Fibroblast of mammary gland (primary cell): ENCODE measurements around the gene HARS2.
"Not testable (repeated sequence)": the region's sequence is repeated elsewhere in the genome, so short reads cannot be mapped to it uniquely, and the experiment has no call there.

ENCODE experiments used
- DNase-seq: peaks from one replicate; pipeline ENCODE4 v3.0.0-alpha.2; 2010; ENCODE audit warnings: low read depth
- H3K4me3 ChIP-seq: 2 replicates; pipeline ENCODE4 v1.5.1; 2011; ENCODE audit warnings: low read depth, mild to moderate bottlenecking, low read length, moderate library complexity; ENCODE audit not compliant: control insufficient read depth
- TF ChIP-seq, protein P1 (sequence below): conservative IDR thresholded peaks from 2 replicates; pipeline ENCODE4 v1.5.1; 2011; ENCODE audit warnings: low read depth, low read length, inconsistent platforms; ENCODE audit not compliant: control insufficient read depth, insufficient read depth

The HARS2 gene

DNA sequence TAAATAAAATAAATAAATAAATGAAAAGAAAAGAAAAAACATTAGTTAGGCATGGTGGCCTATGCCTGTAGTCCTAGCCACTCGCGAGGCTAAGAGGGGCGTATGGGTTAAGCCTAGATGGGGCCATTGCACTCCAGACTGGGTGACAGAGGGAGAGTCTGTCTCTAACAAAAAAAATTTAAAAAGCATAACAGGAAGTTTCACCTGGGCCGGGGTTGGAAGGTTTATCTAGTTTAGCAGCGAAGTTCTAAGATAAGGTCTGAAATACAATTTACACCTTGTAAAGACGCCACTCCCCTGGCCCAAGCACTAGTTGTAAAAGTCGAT is 27.0 kb downstream of the HARS2 start:
- TF ChIP-seq, protein P1, sequence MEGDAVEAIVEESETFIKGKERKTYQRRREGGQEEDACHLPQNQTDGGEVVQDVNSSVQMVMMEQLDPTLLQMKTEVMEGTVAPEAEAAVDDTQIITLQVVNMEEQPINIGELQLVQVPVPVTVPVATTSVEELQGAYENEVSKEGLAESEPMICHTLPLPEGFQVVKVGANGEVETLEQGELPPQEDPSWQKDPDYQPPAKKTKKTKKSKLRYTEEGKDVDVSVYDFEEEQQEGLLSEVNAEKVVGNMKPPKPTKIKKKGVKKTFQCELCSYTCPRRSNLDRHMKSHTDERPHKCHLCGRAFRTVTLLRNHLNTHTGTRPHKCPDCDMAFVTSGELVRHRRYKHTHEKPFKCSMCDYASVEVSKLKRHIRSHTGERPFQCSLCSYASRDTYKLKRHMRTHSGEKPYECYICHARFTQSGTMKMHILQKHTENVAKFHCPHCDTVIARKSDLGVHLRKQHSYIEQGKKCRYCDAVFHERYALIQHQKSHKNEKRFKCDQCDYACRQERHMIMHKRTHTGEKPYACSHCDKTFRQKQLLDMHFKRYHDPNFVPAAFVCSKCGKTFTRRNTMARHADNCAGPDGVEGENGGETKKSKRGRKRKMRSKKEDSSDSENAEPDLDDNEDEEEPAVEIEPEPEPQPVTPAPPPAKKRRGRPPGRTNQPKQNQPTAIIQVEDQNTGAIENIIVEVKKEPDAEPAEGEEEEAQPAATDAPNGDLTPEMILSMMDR, result no peak
- no peak for DNase-seq
- H3K4me3 ChIP-seq, result peak overlapping the region; percentile 30

DNA sequence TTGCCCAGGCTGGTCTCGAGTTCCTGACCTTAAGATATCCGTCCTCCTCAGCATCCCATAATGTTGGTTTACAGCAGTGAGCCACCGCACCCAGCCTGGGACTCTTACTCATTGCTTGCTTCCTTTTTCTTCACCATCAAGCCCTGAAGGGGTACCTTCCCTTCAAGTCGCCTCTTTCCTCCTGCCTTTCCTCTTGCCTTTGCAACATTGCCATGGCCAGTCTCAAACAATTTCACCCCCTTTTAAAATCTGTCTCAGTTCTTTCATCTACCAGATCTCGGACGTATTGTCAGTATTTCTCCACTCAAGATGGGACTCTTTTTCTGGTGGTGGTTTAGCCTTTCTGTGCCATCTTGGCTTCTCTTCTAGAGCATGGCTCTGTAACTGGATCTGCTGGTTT is 29.5 kb downstream of the HARS2 start:
- DNase-seq, H3K4me3 ChIP-seq: not testable (repeated sequence)

DNA sequence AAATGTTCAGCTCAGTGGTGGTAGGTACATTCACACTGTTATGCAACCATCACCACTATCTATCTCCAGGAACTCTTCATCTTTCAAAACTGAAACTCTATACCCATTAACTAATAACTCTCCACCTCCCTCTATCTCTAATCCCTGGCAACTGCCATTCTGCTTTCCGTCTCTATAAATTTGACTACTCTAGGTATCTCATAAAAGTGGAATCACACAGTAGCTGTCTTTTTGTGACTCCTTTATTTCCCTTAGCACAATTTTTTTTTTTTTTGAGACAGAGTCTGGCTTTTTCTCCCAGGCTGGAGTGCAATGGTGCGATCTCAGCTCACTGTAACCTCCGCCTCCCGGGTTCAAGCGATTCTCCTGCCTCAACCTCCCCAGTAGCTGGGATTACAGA is 30.1 kb downstream of the HARS2 start:
- not testable (repeated sequence) for H3K4me3 ChIP-seq, DNase-seq

DNA sequence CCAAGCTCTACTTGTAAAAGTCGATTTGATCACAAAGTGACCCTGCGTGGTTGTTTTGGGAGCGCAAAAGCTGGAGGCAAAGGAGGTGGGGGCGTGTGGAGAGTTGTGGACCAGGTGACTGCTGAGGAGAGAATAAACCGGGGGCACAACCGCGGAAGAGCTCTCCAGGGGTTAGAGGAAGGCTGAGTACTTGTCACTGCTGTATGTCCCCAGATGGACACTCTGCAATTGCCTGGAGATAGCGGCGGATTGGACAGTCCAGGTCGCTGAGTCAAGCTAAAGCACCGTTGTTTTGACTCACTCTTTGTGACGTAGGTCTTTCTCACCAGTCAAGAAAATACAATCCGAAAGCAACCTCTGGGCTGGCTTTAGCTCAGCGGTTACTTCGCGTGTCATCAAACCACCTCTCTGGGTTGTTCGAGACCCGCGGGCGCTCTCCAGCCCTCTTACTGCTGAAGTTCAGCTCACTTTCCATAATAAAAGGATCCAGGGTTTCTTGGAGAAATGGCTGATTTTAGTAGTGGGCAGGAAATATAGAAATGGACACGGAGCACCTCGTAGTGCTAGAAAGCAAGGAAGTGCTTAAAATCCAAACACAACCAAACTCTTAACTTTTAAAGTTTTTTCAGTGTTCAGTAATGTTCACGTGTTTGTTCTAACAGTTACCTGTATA is 34.7 kb downstream of the HARS2 start:
- DNase-seq, result peak; percentile 96
- TF ChIP-seq, protein P1, result no peak
- H3K4me3 ChIP-seq, result peak overlapping the region; percentile 72

DNA sequence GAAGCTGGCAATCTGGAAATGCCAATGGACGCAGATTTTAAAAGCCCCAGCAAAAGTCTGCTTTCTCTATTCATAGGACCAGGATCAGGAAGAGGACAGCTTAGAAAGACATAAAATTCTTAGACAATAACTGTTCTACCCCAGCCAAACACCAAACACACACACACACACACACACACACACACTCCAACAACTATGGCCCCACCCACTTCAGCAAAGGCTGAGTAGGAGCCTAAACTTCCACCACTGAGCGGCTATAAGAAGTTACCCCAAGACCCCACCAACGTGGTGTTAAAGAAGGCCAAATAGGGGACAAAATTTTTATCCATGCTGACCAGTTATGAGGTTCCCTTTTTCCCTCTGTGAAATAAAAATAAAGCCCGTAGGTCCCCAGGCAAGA is 41.8 kb downstream of the HARS2 start:
- no peak for DNase-seq
- TF ChIP-seq, protein P1, result no peak
- no peak overlapping the region for H3K4me3 ChIP-seq

DNA sequence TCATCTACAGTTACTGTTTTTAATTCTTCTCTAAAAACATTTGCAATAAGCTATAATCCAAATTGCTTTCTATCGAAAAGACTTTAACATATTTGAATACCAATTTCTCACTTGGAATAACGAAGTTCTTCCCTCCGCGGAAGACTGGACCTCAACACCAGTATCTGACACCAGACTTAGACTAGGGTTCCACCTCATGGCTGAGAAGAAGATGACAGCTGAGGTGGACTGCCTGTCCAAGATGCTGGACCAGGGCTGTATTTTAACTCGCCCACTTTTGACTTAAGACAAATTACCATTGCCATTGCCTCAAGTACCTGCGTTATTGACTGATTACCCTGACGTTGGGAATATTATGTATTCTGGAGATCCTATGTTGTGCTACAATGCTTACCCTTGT is 43.1 kb downstream of the HARS2 start:
- H3K4me3 ChIP-seq, result no peak overlapping the region
- peak; percentile 21 for DNase-seq

DNA sequence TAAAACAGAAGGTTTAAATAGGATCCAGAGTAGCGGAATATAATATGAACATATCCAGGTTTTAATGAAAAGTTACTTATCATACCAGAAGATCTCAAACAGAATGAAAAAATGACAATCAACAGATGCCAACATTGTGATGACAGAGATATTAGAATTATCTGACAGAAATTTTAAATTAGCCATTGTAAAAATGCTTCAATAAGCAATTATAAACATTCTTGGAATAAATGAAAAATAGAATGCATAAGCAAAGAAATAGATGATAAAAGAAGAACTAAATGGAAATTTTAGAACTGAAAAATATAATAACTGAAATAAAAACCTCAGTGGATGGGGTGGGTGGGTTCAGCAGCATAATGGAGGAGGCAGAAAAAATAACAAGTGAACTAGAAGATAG is 46.2 kb downstream of the HARS2 start:
- TF ChIP-seq, protein P1, result no peak
- DNase-seq, result no peak
- H3K4me3 ChIP-seq, result no peak overlapping the region

More for the DNA sequence above, 43.1 kb downstream of the HARS2 start:
- TF ChIP-seq, protein P1, result peak; percentile 33

DNA sequence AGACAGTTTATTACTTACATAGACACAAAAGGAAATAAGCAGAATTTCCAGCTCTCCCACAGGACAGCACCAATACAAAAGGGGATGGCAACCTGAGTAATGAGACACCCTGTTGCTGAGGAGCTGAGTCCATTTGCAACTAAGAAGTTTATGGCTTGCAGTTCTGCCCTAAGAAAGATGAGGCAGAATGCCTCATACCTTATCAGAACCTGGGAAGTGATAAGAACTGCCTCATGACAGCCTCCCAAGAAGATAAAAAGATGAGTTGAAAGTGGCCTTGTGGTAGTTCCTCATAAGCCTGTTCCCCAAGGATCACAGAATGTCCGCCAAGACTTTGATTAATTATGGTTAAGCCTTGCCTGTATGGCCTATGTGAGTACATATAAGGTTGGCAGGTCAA is 50.7 kb downstream of the HARS2 start:
- DNase-seq, result no peak
- no peak overlapping the region for H3K4me3 ChIP-seq
- TF ChIP-seq, protein P1, result no peak
